HG03571 (cell line): ENCODE data around the gene NCOA5.
A peak's percentile ranks its signal among the peaks of the same experiment; 100 is the strongest.
"Not testable (repeated sequence)": the region's sequence is repeated elsewhere in the genome, so short reads cannot be mapped to it uniquely, and the experiment has no call there.

Experiments
- ATAC-seq: cut with Tn5 transposase; IDR thresholded peaks from one replicate; pipeline ENCODE4 v1.9.1; 2021; ENCODE audit not compliant: unreplicated experiment

Gene NCOA5

GRCh38 chr20:46121184-46121930, 31.6 kb upstream of the NCOA5 start:
- no peak for ATAC-seq

- no peak for ATAC-seq
Measured at GRCh38 chr20:46120136-46120535, 30.4 kb upstream of the NCOA5 start.

GRCh38 chr20:46119547-46119946, 29.8 kb upstream of the NCOA5 start:
- no peak for ATAC-seq

GRCh38 chr20:46119028-46119546, 29.3 kb upstream of the NCOA5 start:
- ATAC-seq, result peak; percentile 36

GRCh38 chr20:46118481-46119020, 28.8 kb upstream of the NCOA5 start:
- ATAC-seq, result peak; percentile 51

GRCh38 chr20:46117704-46118467, 28.1 kb upstream of the NCOA5 start, which contains the start of gene CD40:
Gene CD40 (plus strand): TSS chr20:46118314. CDS start chr20:46118344, 30 bp downstream.
- peak; percentile 60 for ATAC-seq

- no peak for ATAC-seq
Measured at GRCh38 chr20:46114449-46114848, 24.7 kb upstream of the NCOA5 start.

GRCh38 chr20:46113113-46113470, 23.3 kb upstream of the NCOA5 start:
- no peak for ATAC-seq

GRCh38 chr20:46112430-46113112, 22.8 kb upstream of the NCOA5 start:
- ATAC-seq, result no peak

- no peak for ATAC-seq
Measured at GRCh38 chr20:46111836-46112212, 22.1 kb upstream of the NCOA5 start.

- ATAC-seq, result peak; percentile 35
Measured at GRCh38 chr20:46111028-46111835, 21.5 kb upstream of the NCOA5 start.

GRCh38 chr20:46108976-46109375, 19.2 kb upstream of the NCOA5 start:
- ATAC-seq, result no peak

- peak; percentile 77 for ATAC-seq
Measured at GRCh38 chr20:46108435-46108841, 18.7 kb upstream of the NCOA5 start.

- no peak for ATAC-seq
Measured at GRCh38 chr20:46107061-46107460, 17.3 kb upstream of the NCOA5 start.

GRCh38 chr20:46104262-46104661, 14.5 kb upstream of the NCOA5 start:
- ATAC-seq, result no peak

GRCh38 chr20:46102940-46103339, 13.2 kb upstream of the NCOA5 start:
- no peak for ATAC-seq

- no peak for ATAC-seq
Measured at GRCh38 chr20:46101957-46102356, 12.2 kb upstream of the NCOA5 start.

GRCh38 chr20:46100988-46101387, 11.2 kb upstream of the NCOA5 start:
- no peak for ATAC-seq

- not testable (repeated sequence) for ATAC-seq
Measured at GRCh38 chr20:46100444-46100843, 10.7 kb upstream of the NCOA5 start.

- ATAC-seq, result no peak
Measured at GRCh38 chr20:46099491-46100287, 9.9 kb upstream of the NCOA5 start.
